ENCODE data around the gene ADAM19.

Gene ADAM19

GRCh38 chr5:157575381-157576020 lies at the start of gene ADAM19:
ADAM19 (minus strand) TSS chr5:157575775; CDS start chr5:157575696, 79 bp downstream.
- no peak for DNase-seq

GRCh38 chr5:157624144-157624543 lies 48.6 kb upstream of the ADAM19 start:
- no peak for DNase-seq

GRCh38 chr5:157620776-157621175 lies 45.2 kb upstream of the ADAM19 start:
- no peak for DNase-seq

GRCh38 chr5:157618191-157618765 lies 42.7 kb upstream of the ADAM19 start:
- DNase-seq = no peak

GRCh38 chr5:157616785-157617184 lies 41.2 kb upstream of the ADAM19 start:
- DNase-seq = no peak

- no peak for DNase-seq
Measured at GRCh38 chr5:157613385-157614245, 38.0 kb upstream of the ADAM19 start.

- DNase-seq = no peak
Measured at GRCh38 chr5:157612581-157612980, 37.0 kb upstream of the ADAM19 start.

GRCh38 chr5:157611571-157612476 lies 36.2 kb upstream of the ADAM19 start:
- no peak for DNase-seq

- no peak for DNase-seq
Measured at GRCh38 chr5:157610990-157611389, 35.4 kb upstream of the ADAM19 start.

- no peak for DNase-seq
Measured at GRCh38 chr5:157608972-157609565, 33.5 kb upstream of the ADAM19 start.

- peak; percentile 39 for DNase-seq
Measured at GRCh38 chr5:157607371-157608161, 32.0 kb upstream of the ADAM19 start.

GRCh38 chr5:157606046-157606445 lies 30.5 kb upstream of the ADAM19 start:
- no peak for DNase-seq

- DNase-seq = no peak
Measured at GRCh38 chr5:157603333-157604190, 28.0 kb upstream of the ADAM19 start.

GRCh38 chr5:157602505-157602904 lies 26.9 kb upstream of the ADAM19 start:
- DNase-seq = no peak

- DNase-seq = no peak
Measured at GRCh38 chr5:157600252-157600651, 24.7 kb upstream of the ADAM19 start.

GRCh38 chr5:157599565-157599964 lies 24.0 kb upstream of the ADAM19 start:
- no peak for DNase-seq

GRCh38 chr5:157598350-157598936 lies 22.9 kb upstream of the ADAM19 start:
- DNase-seq = no peak

GRCh38 chr5:157597277-157597676 lies 21.7 kb upstream of the ADAM19 start:
- no peak for DNase-seq

- DNase-seq = no peak
Measured at GRCh38 chr5:157596487-157596886, 20.9 kb upstream of the ADAM19 start.
